ENCODE measurements around the gene NSMF.

NSMF gene

GRCh38 chr9:137502008-137502911, 43.1 kb upstream of the NSMF start:
- no peak overlapping the region for H3K27ac ChIP-seq
- no peaks in the 10 kb centered on the region for H3K36me3 ChIP-seq
- no peak for DNase-seq
- H3K4me3 ChIP-seq (ENCODE audit: low read depth, low read length), result no peak overlapping the region
- no peaks in the 10 kb centered on the region for H3K27me3 ChIP-seq (ENCODE audit: insufficient read depth, low read depth, severe bottlenecking)
- no peak for TF ChIP-seq CTCF (IDR thresholded peaks at IDR 0.05; ENCODE audit: low read depth, low read length)
- no peaks in the 10 kb centered on the region for H3K9me3 ChIP-seq (ENCODE audit: severe bottlenecking)

GRCh38 chr9:137501457-137501856, 42.3 kb upstream of the NSMF start:
- TF ChIP-seq CTCF (IDR thresholded peaks at IDR 0.05; ENCODE audit: low read depth, low read length), result no peak
- H3K36me3 ChIP-seq, result no peaks in the 10 kb centered on the region
- no peaks in the 10 kb centered on the region for H3K27me3 ChIP-seq (ENCODE audit: insufficient read depth, low read depth, severe bottlenecking)
- no peak overlapping the region for H3K4me3 ChIP-seq (ENCODE audit: low read depth, low read length)
- H3K27ac ChIP-seq, result no peak overlapping the region
- no peaks in the 10 kb centered on the region for H3K9me3 ChIP-seq (ENCODE audit: severe bottlenecking)
- no peak for DNase-seq

GRCh38 chr9:137500666-137501397, 41.7 kb upstream of the NSMF start:
- Histone ChIP-seq H3K36me3 (no peaks in the 10 kb centered on the region), H3K27me3 (ENCODE audit: insufficient read depth, low read depth, severe bottlenecking) (no peaks in the 10 kb centered on the region), H3K9me3 (ENCODE audit: severe bottlenecking) (no peaks in the 10 kb centered on the region), H3K4me3 (ENCODE audit: low read depth, low read length) (no peak overlapping the region), H3K27ac (no peak overlapping the region)
- no peak for TF ChIP-seq CTCF (IDR thresholded peaks at IDR 0.05; ENCODE audit: low read depth, low read length)
- no peak for DNase-seq

- no peak overlapping the region for H3K4me3 ChIP-seq (ENCODE audit: low read depth, low read length)
- no peaks in the 10 kb centered on the region for H3K27me3 ChIP-seq (ENCODE audit: insufficient read depth, low read depth, severe bottlenecking)
- H3K36me3 ChIP-seq, result no peaks in the 10 kb centered on the region
- DNase-seq, result no peak
- TF ChIP-seq CTCF (IDR thresholded peaks at IDR 0.05; ENCODE audit: low read depth, low read length), result no peak
- H3K27ac ChIP-seq, result no peak overlapping the region
- no peaks in the 10 kb centered on the region for H3K9me3 ChIP-seq (ENCODE audit: severe bottlenecking)
Observed at GRCh38 chr9:137499858-137500661, 40.9 kb upstream of the NSMF start.

GRCh38 chr9:137499416-137499815, 40.3 kb upstream of the NSMF start:
- H3K9me3 ChIP-seq (ENCODE audit: severe bottlenecking), result no peaks in the 10 kb centered on the region
- no peak overlapping the region for H3K27ac ChIP-seq
- no peak for DNase-seq
- H3K36me3 ChIP-seq, result no peaks in the 10 kb centered on the region
- no peak overlapping the region for H3K4me3 ChIP-seq (ENCODE audit: low read depth, low read length)
- no peaks in the 10 kb centered on the region for H3K27me3 ChIP-seq (ENCODE audit: insufficient read depth, low read depth, severe bottlenecking)
- TF ChIP-seq CTCF (IDR thresholded peaks at IDR 0.05; ENCODE audit: low read depth, low read length), result no peak

All from WERI-Rb-1 (cell line).